HG03066 (cell line): ENCODE data around the gene LBHD2.
"Not testable (repeated sequence)": the region's sequence is repeated elsewhere in the genome, so short reads cannot be mapped to it uniquely, and the experiment has no call there.

ENCODE experiments used
- ATAC-seq: cut with Tn5 transposase; IDR thresholded peaks from one replicate; pipeline ENCODE4 v1.9.1; 2021; ENCODE audit warnings: low read depth; ENCODE audit not compliant: unreplicated experiment

LBHD2 gene

GRCh38 chr14:103084021-103084919 lies at the start of gene LBHD2:
TSS of gene LBHD2 (plus strand) at chr14:103084210. CDS start at chr14:103086013, 1,803 bp downstream.
- ATAC-seq, result no peak

GRCh38 chr14:103041464-103041863 lies 42.5 kb upstream of the LBHD2 start:
- no peak for ATAC-seq

DNA sequence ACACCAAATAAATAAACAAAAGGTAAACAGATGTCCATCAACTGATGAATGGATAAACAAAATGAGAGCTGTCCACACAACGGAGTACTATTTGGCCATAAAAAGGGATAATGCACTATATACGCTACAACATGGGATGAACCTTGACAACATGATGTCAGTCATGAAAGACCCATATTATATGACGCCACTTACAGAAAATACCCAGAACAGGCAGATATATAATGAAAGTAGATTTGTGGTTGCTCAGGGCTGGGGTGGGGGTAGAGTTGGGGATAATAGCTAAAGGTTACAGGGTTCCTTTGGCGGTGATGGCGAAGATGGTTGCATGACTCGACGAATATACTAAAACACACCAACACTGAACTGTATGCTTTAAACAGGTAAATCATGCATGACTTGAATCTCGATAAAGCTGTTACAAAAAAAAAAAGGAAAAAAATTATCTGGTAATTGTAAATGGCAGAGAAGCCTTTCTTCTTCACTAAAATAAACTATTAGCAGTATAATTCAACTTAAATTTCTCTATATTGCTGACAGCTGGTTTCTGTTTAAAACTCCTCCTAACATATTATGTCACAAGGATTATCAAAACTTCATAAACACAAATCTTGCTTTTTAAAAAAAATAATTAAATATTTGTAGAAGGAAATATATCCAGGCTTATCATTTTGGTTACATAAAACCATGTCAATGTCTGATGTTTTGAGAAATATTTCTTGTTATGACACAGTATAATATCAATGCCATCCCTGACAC lies 40.6 kb upstream of the LBHD2 start:
- no peak for ATAC-seq

- no peak for ATAC-seq
These were observed 38.6 kb upstream of the LBHD2 start for GRCh38 chr14:103045371-103045869.

- not testable (repeated sequence) for ATAC-seq
These were observed 36.6 kb upstream of the LBHD2 start for GRCh38 chr14:103047453-103047852.

GRCh38 chr14:103050935-103051334 lies 33.1 kb upstream of the LBHD2 start:
- no peak for ATAC-seq

DNA sequence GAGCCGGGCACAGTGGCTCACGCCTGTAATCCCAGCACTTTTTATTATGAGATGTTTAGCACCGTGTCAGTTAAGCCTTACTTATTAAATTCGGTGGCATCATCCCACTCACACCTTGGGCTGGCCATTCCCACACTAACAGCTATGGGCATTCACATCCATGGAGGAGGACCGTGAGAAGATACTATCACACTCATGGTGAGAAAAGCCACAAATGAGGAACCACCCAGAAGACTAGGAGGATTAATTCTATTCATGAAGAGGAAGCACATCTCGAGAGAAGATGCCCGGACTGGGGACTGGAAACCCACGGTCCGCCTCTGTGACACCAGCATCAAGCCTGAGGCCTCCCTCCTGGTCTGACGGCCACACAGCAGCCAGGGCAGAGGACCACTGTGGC lies 31.6 kb upstream of the LBHD2 start:
- ATAC-seq, result no peak

- ATAC-seq, result no peak
These were observed 28.3 kb upstream of the LBHD2 start for GRCh38 chr14:103055695-103056094.

GRCh38 chr14:103056322-103057027 lies 27.5 kb upstream of the LBHD2 start:
- no peak for ATAC-seq

- ATAC-seq, result peak; percentile 31
These were observed 27.0 kb upstream of the LBHD2 start for GRCh38 chr14:103057028-103057371.

- ATAC-seq, result peak; percentile 68
These were observed 26.4 kb upstream of the LBHD2 start, which contains the start of gene CDC42BPB for GRCh38 chr14:103057372-103058163. TSS of gene CDC42BPB (minus strand) at chr14:103057549. CDS start at chr14:103057173, 376 bp downstream.

DNA sequence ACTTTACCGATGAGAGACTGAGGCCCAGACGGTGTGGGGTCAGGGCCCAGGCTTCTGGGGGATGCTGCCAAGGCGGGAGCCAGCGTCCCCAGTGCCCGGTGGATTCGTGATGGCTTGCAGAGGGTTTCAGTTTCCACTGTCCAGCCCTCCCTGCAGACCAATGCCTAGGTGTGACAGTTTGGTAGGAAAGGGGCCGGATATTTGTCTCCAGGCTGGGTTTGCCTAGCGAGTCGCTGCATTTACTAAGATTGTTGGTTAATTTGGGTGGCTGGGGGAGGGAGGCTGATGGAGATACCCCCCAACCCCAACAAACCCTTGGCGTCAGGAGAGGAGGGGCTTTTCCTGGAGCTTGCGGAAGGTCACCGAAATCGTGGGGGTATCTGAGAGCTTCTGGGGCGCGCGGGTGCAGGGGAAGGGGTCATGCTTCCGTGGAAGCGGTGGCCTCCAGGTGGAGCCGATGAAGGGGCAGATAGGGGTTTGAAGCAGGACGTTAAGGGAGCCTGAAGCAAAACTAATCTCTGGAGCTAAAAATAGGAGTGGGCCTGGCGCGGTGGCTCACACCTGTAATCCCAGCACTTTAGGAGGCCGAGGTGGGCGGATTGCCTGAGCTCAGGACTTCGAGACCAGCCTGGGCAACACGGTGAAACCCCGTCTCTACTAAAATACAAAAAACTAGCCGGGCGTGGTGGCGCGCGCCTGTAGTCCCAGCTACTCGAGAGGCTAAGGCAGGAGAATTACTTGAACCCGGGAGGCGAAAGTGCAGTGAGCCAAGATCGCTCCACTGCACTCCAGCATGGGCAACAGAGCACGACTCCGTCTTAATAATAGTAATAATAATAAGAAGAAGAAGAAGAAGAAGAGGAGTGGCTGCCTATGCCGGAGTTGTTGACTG lies 25.6 kb upstream of the LBHD2 start:
- no peak for ATAC-seq

DNA sequence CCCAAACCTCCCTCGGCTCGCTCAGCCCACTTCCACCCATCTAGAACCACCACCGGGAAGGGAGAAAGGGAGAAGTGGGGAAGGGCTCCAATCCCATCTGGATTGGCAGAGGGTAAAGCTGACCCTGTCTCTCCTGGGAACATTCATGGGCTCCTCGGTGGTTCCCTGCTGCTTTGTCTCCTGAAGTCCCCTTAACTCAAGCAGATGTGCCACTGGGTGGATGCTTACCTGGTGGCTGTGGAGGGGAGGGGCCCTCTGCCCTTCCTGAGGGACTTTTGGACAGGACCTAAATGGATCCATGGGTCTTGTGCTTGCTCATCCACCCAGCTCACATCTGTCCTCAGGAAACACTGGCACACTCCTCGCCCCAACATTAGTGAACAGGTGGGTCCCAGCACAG lies 24.5 kb upstream of the LBHD2 start:
- ATAC-seq, result no peak

GRCh38 chr14:103061482-103061976 lies 22.5 kb upstream of the LBHD2 start:
- no peak for ATAC-seq

DNA sequence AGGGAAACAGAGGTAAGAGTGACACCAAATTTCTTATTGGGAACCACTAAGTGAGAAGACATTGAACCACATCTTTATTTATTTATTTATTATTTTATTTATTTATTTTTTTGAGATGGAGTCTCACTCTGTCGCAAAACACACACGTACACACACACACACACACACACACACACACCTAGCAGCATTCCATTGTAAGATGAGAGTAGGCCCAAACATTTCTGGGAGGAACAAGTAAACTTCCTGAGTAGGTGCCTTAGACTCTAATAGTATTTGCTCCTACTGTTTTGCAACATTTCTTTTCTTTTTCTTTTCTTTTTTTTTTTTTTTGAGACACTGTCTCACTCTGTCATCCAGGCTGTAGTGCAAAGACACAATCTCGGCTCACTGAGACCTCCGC lies 19.6 kb upstream of the LBHD2 start:
- no peak for ATAC-seq

DNA sequence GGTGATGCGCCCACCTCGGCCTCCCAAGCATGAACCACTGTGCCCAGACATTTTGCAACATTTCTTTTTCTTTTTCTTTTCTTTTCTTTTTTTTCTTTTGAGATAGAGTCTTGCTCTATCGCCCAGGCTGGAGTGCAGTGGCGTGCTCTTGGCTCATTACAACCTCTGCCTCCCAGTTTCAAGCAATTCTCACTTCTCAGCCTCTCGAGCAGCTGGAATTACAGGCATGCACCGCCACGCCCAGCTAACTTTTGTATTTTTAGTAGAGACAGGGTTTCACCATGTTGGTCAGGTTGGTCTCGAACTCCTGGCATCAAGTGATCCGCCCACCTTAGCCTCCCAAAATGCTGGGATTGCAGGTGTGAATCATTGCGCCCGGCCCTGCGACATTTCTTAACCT lies 19.0 kb upstream of the LBHD2 start:
- no peak for ATAC-seq

DNA sequence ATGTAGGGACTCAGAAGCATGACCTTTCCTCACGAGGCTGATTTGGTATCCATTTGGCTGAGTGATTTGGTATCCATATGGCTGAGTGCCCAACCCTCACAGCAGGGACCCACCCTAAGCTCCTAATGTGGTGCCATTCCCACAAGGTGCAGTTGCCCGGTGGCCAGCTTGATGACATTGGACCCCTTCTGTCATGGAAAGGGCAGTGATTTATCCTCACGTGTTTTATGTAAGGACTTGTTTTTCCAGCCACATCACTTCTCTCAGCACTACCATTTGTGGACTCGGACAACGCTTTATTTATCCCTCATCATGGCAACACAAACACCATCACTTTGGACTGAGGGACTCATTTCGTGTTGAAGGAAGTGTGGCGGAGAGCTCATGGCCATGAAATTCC lies 18.1 kb upstream of the LBHD2 start:
- no peak for ATAC-seq

- ATAC-seq, result no peak
These were observed 17.6 kb upstream of the LBHD2 start for GRCh38 chr14:103066399-103066798.
